HPDE6-E6E7 (cell line): Measurements from ENCODE around the gene DET1.
A peak's percentile ranks its signal among the peaks of the same experiment; 100 is the strongest.
"Not testable (repeated sequence)": the region's sequence is repeated elsewhere in the genome, so short reads cannot be mapped to it uniquely, and the experiment has no call there.

Experiments
- DNase-seq: peaks from one replicate; pipeline ENCODE4 v3.0.0; 2011; ENCODE audit warnings: missing footprints; ENCODE audit errors: extremely low spot score

The DET1 gene

GRCh38 chr15:88546248-88547129 lies at the start of gene DET1:
Gene DET1, minus strand, starts transcription at chr15:88546681. Its CDS starts 14,976 bp downstream, at chr15:88531705.
- DNase-seq = peak; percentile 97

- DNase-seq = no peak
These were observed 44.9 kb upstream of the DET1 start for GRCh38 chr15:88591384-88591783.

- DNase-seq = no peak
These were observed 44.3 kb upstream of the DET1 start for GRCh38 chr15:88590759-88591158.

GRCh38 chr15:88586401-88587162 lies 40.1 kb upstream of the DET1 start:
- no peak for DNase-seq

- no peak for DNase-seq
These were observed 34.1 kb upstream of the DET1 start for GRCh38 chr15:88580532-88580931.

- DNase-seq = no peak
These were observed 32.8 kb upstream of the DET1 start for GRCh38 chr15:88579322-88579721.

GRCh38 chr15:88574655-88575054 lies 28.2 kb upstream of the DET1 start:
- DNase-seq = no peak

GRCh38 chr15:88574077-88574476 lies 27.6 kb upstream of the DET1 start:
- no peak for DNase-seq

- no peak for DNase-seq
These were observed 25.4 kb upstream of the DET1 start for GRCh38 chr15:88571852-88572259.

GRCh38 chr15:88571153-88571851 lies 24.8 kb upstream of the DET1 start:
- DNase-seq = no peak

- DNase-seq = no peak
These were observed 22.1 kb upstream of the DET1 start for GRCh38 chr15:88568589-88568988.

- no peak for DNase-seq
These were observed 18.3 kb upstream of the DET1 start for GRCh38 chr15:88564741-88565140.

- no peak for DNase-seq
These were observed 17.2 kb upstream of the DET1 start for GRCh38 chr15:88563638-88564037.

GRCh38 chr15:88559565-88559964 lies 13.1 kb upstream of the DET1 start:
- not testable (repeated sequence) for DNase-seq

- not testable (repeated sequence) for DNase-seq
These were observed 11.5 kb upstream of the DET1 start for GRCh38 chr15:88558026-88558425.

- not testable (repeated sequence) for DNase-seq
These were observed 1.5 kb upstream of the DET1 start for GRCh38 chr15:88548009-88548408.

- not testable (repeated sequence) for DNase-seq
These were observed 768 bp downstream of the DET1 start for GRCh38 chr15:88545578-88546247.

GRCh38 chr15:88543065-88543776 lies 3.3 kb downstream of the DET1 start:
- DNase-seq = no peak

- DNase-seq = no peak
These were observed 4.1 kb downstream of the DET1 start for GRCh38 chr15:88542342-88542733.

GRCh38 chr15:88541709-88542341 lies 4.7 kb downstream of the DET1 start:
- DNase-seq = no peak
